Measurements from ENCODE around the gene CNOT8. TPM values are rescaled to one million over a fixed set of nuclear protein-coding genes. Genes with fewer than 3 reads are reported as not detected.
"Not testable (repeated sequence)": the region's sequence is repeated elsewhere in the genome, so short reads cannot be mapped to it uniquely, and the experiment has no call there.

The CNOT8 gene
- total RNA-seq, 1 donor from 2014 or later = 45.0 TPM

DNA sequence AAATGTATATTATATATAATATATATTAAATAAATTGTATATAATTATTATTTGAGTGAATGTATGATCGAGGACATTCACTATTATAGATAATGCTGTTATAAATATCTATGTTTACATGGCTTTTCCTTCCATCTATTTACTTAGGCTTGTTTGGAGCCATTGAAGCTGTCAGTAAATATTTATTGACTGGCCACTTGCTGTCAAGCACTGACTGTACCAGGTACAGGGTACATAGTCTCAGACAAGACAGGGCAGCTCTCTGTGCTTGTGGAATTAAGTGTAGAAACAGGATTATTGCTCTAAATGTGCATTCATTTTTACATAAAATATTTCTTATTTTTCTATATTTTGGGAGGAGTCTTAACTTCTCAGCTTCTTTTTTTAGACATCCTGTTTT is 24.4 kb upstream of the CNOT8 start:
- no peak for DNase-seq (ENCODE audit: low spot score)

DNA sequence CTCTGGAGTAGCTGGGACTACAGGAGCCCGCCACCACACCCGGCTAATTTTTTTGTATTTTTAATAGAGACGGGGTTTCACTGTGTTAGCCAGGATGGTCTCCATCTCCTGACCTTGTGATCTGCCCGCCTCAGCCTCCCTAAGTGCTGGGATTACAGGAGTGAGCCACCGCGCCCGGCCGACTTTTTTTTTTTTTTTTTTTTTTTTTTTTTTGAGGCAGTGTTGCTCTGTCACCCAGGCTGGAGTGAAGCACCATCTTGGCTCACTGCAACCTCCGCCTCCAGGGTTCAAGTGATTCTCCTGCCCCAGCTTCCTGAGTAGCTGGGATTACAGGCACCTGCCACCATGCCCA is 22.8 kb upstream of the CNOT8 start:
- DNase-seq (ENCODE audit: low spot score) = not testable (repeated sequence)

DNA sequence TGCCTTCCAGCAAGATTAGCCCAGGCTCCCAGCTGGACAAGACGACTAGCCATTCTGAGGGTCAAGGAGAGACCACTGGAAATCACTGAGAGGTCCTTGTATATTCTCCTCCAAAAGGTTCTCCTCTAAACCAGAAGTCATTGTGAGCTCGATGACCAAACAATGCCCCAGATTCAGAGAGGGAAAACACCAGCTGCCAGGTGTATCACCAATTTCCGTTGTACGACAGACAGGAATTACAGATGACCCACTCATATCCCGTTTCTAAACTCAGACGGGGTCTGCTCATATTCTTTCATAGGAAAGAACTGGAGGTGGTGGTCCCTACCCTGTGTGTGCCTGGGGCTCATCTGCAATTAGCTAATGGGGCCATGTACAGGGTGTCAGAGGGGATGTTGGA is 22.2 kb upstream of the CNOT8 start:
- no peak for DNase-seq (ENCODE audit: low spot score)

DNA sequence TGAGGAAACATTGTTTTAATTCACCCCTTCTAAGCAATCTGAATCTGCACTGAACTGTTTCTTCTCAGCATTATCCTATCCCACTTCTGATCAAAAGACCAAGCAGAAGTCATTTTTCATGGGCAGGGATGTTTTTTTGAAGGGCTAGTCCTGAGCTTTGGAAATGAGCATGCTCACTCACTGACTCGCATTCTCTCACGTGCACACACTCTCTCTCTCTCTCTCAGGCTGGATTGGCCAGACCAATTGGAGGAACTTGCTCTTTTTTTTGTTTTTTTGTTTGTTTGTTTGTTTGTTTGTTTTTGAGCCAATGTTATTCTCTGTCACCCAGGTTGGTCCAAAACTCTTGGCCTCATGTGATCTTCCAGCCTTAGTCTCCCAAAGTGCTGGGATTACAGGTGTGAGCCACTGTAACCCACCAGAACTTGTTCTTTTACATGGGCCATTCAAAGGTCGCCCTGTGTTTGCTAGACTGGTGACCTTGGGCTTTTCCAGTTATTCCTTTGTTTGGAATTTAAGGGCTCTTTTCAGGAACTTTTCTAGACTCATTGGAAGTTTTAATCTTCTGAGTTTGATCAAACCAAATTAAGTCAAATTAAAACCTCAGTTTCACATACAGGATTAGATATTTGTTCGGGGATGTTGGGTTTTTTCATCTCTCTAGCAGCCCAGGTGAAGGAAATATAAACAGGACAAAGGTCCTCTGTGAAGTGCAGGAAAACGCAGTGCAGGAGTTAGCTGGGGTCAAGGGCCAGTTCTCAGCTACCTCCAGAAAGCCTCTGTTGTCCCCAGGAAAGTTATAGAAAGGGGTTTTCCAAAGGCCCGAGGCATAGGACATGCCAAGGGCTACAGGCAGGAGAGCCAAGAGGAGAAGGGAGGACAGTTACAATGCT is 21.2 kb upstream of the CNOT8 start:
- no peak for DNase-seq (ENCODE audit: low spot score)

DNA sequence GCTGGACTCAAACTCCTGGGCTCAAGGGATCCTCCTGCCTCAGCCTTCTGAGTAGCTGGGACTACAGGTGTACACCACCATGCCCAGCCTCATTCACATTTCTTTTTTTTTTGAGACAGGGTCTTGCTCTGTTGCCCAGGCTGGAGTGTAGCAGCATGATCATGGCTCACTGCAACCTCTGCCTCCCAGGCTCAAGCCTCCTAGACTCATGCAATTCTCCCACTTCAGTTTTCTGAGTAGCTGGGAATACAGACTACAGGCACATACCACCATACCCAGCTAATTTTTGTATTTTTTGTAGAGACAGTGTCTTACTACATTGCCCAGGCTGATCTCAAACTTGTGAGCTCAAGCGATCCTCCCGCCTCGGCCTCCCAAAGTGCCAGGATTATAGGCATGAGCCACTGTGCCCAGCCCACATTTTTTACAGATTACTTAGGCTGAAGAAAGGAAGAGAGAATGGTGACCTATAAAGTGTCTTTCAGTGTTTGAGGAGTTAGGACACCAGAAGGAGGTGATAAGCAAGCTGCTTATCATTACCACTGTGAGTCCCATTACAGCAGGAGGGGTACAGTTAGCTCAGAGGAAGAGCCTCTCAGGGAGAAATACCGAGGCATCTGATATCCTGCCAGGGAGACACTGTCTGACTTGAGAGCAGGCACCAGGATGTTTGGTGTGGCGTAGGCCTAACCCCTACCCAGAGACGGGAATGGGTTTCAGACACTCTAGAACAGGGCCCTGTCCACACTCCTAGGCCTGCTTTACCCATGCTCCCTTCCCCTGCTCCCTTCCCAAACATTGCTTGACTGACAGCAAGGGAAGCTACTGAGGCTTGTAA is 17.8 kb upstream of the CNOT8 start:
- no peak for DNase-seq (ENCODE audit: low spot score)

DNA sequence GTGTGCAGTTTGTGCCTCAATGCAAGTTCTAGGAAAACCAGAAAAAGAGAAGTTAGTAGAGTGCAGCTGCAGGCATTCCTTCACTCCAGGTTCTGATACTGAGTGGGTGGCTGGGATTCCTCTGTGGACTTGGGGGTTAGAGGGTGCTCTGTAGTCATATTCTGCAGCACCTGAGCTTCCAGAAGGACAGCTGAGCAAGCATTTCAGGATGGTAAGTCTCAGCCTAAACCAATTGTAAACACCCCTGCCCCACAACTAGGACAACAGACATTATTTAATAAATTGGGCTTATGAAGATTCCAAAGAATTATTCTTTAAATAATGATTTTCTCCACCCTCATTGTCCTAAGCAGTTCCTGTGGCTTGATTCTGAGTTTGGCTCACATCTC is 17.2 kb upstream of the CNOT8 start:
- no peak for DNase-seq (ENCODE audit: low spot score)

DNA sequence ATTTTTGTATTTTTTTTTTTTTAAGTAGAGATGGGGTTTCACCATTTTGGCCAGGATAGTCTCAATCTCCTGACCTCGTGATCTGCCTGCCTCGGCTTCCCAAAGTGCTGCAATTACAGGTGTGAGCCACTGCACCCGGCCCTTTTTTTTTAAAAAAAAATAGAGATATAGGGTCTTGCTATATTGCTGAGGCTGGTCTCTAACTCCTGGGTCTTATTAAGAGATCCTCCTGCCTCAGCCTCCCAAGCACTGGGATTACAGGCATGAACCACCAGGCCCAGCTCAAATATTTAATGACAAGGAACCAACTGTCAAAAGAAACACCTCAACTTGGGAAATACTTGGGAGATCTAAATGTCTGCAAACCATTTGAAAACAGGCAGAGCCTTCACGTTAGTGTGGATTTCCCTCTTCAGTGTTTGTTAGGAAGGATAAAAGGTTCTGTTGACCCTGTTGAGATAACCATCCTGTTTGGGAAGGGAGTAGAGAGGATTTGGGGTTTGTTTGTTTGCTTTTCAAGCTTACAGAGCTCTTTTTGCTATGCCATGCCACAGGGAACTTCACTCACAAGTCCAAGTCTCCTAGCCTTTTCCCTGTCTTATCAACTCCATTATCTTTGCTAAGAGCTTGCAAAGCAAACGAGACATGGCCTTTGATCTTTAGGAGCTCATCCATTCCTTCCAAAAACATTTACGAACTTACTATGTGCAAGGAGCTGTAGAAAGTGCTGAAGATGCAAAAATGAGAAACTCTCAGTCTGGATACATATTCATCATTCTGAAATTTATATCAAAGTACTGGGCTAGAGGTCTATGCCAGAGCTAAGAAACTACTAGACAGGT is 15.5 kb upstream of the CNOT8 start:
- no peak for DNase-seq (ENCODE audit: low spot score)

DNA sequence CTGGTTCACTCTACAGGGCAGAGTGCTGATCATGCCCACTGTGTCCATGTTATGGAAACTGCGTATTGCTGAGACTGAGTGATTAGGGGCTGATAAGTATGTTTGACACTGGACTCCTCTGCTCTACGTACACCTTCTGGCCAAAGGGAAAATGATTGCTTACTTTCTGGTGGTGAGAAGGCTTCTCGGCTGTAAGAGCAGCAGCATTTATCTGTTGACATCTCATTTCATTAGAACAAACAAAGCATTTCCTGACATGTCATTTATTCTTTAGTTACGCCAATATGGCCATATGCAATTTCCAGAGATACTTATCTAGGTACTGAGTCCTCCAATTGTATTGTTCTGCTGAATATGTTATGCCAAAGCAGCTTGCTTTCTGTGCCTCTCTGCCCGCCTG is 13.6 kb upstream of the CNOT8 start:
- DNase-seq (ENCODE audit: low spot score) = no peak

DNA sequence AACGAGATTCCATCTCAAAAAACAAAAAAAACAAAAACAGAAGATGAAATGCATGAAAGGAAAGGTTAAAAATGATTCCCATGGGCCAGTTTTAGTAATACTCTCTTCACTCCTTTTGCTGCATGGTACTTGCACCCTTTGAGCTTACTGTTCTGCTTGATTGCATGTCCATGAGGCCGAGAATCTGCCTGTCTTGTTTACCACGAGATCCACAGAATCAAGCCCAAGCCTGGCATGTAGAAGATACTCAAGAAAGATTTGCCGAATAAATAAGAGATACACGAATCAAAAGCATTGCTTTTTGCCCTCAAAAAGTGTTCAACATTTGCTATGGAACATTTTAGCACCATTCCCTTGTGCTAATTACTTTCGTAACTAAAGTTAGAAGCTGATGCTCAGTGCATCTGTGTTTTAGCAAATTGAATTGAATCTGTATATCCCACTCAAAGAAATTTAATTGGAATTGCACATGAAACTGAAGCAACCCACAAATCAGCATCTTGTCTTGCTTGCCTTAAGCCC is 9.1 kb upstream of the CNOT8 start:
- no peak for DNase-seq (ENCODE audit: low spot score)

DNA sequence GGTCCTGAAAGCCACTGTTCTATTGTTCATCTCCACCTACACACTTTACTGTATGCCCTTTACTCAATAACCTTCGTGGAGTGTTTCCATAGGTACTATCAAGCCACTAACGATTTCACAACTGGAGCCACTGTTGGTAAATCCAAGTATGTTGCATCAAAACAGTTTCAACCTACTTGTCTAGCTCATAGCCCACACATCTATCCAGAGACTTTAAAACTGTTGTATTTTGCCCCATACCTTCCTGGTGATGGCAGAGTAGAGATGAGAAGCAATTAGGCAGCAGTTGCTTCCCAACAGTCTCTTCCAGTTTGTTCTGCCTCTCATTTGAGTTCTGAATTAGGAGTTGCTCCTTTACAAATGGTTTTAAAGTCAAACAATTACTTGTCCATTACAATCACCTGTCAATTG is 8.6 kb upstream of the CNOT8 start:
- DNase-seq (ENCODE audit: low spot score) = no peak

DNA sequence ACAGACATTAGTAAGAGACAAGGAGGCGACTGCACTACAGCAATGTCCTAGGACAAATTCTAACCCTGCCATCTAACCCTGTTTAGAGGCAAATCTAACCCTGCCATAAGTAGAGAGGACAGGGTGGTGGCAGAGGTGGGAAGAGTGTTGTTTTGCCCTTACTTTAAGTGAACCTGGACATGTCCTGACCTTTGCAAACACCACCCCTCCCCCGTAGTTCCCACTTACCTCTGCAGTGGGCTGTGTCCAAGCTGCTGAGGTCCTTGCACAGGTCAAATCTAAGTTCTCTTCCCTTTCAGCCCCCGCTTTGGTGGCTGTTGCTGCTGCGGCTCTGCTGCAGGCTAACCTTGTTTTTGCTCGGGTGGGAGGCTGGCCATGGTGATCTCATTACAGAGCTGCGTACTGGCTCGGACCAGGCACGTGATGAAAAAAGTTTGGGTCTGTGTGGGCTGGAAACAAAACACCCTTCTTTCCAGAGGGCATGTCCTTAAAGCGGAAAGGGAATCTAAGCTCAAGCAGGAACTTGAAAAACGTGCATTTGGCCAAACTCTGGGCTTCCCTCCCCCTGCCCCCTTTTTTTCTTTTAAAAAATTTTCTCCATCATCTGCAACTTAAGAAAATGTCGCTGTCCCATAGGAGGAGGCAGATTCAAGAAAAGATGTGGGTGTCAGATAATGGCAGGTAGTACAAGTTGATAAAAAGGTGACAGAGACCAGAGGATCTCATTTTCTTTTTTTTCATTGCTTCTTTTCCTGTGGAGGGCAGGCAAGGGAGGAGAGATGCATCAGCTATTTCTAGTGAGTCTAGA is 8.0 kb upstream of the CNOT8 start, which contains the start of gene FAXDC2:
Gene FAXDC2, minus strand, starts transcription at position 349 of the 808 bp plus-strand sequence. CDS start 12,425 bp downstream, outside the sequence.
- no peak for DNase-seq (ENCODE audit: low spot score)

DNA sequence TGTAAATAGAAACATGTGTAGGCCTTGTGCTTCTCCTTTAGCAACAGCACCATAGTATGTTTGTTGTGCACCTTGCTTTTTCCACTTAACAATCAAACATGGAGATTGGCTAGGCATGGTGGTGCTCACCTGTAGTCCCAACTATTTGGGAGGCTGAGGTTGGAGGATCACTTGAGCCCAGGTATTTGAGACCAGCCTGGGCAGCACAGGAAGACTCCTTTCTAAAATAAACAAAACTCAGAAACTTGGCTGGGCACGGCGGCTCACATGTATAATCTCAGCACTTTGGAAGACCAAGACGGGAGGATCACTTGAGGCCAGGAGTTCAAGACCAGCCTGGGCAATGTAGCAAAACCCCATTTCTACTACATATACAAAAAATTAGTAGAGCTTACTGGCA is 7.1 kb upstream of the CNOT8 start:
- DNase-seq (ENCODE audit: low spot score) = no peak

DNA sequence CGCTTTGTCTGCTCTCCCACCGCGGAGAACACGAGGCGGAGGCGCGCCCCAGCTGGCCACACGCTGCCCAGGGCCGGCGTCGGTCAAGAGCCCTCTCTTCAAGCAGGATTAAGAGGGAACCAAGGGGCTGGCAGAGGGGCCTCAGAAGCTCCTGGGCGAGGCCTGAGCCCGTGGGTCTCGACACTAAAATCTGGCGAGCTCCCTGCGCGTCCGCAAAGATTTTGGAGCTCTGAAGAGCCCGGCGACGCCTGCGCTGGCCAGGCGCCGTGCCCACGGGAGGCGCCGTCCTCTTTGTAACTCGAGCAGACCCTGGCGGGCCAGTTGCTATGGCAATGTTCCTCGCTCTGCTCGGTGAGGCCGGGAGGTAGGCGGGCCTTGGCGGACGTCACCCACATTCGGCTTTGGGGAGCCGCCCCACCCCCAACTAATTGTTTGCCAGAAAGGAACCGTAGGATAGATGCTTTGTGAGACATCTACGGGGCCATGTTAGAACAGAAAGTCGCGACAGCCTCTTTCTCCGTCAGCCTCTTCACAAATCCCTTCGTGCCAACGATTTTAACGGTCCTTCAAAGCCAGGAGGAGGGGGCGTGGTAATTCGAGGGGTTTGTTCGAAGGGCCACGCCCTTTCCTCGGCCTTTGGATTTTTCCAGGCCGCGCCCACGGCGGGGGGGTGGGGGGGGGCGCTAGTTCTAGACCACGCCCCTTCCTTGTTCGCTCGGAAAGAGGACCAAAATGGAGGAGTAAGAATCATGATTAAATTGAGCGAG is 714 bp upstream of the CNOT8 start:
- peak; percentile 96 for DNase-seq (ENCODE audit: low spot score)

DNA sequence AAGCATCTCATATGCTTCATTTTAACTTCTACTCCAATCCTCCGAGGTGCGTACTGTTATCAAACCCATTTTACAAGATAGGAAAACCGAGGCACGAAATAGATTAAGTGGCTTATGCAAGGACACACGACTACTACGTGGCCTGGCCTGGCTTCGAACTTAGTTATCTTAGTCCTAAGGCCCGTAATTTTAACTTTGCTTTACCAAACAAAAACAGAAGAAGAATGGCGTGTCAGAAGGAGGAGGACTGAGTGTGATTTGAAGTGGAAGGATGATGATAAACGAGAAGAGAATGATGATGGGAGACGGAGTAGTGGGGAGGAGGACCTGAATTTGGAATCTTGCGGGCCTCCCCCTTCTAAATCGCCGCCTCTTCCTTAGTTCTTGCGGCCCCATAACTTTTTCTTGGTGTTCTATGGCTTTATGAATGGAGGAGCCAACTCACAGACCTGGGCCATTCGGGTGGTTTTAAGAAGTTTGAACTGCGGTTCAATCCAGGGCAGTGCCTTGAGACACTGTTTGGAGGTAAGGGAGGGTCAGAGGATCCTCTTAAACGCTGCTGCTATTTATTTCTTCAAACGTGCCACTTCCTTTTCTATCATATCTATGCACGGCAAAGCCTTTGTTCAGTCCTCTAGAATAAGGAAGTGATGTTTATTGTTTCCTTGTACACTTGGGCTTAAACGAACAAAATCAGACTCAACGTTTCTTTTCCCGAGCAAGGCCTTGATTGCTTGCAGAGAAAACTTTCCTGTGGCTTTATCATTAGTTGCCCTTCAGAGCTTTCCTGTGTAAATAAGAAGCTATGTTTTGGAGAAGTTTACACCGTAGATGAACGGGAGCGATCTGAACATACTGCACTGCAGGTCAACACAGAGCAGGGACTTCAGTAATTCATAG is 795 bp downstream of the CNOT8 start:
- no peak for DNase-seq (ENCODE audit: low spot score)

DNA sequence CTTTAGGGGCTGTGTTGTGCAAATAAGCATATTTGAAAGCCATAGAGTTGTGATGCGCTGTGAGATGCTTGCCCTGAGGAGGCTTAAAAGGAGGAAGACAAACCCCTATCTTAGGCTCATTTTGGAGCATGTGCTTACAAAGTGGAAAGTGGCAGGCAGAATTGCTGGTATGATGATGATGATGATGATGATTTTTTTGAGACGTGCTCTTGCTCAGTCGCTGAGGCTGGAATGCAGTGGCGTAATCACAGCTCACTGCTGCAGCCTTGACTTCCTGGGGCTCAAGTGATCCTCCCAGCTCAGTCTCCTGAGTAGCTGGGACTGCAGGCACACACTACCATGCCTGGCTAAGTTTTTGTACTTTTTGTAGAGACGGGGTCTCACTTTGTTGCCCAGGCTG is 1.7 kb downstream of the CNOT8 start:
- no peak for DNase-seq (ENCODE audit: low spot score)

DNA sequence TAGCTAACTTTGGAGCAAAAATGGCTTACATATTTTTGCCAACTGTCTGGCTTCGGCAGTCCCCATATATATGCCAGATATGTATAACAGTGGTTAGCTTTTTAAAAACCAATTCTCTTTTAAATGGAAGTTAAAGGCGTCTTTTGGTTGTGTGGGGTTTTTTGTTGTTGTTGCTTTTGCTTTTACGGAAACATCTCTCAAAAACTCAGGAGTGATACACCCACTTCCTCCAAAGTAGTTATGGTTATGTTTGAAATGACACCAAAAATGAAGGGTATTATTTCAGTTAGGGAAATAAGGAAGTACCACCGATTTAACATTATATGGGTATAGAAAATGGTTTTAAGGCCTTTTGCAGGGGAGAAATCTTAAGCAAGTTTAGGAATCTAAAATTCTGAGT is 2.3 kb downstream of the CNOT8 start:
- no peak for DNase-seq (ENCODE audit: low spot score)

DNA sequence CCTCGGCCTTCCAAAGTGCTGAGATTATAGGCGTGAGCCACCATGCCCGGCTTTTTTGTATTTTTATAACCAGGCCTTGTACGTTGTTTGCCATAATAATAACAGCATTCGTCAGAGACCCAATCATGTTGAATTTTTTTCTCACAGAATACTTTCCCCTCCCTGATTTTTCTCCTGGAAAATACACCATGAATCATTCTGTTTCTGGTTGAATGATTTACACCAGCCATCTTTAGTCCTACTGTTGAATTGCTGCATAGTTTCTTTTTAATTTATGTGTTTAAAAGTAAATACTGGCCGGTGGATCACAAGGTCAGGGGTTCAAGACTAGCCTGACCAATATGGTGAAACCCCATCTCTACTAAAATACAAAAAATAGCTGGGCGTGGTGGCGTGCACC is 3.5 kb downstream of the CNOT8 start:
- no peak for DNase-seq (ENCODE audit: low spot score)

DNA sequence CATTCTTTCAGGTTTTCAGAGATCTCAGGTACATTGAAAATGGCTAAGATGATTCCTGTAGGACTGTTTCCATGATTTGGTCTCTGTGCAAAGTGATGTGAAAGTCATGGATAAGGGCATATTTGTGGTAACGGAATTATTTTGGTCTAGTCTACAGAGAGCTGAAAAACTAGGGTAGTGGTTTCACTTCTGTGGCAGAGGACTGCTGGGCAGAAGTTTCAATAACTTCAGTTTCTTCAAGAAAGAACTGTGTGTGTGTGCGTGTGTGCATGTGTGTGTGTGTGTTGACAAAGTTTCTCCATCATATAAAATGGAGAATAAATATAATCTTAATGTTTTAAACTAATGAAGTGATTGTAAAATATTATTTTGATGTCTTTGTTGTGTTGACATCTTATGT is 4.3 kb downstream of the CNOT8 start:
- no peak for DNase-seq (ENCODE audit: low spot score)
